ENCODE results near the gene ZNF761.
"Not testable (repeated sequence)": the region's sequence is repeated elsewhere in the genome, so short reads cannot be mapped to it uniquely, and the experiment has no call there.

The ZNF761 gene

DNA sequence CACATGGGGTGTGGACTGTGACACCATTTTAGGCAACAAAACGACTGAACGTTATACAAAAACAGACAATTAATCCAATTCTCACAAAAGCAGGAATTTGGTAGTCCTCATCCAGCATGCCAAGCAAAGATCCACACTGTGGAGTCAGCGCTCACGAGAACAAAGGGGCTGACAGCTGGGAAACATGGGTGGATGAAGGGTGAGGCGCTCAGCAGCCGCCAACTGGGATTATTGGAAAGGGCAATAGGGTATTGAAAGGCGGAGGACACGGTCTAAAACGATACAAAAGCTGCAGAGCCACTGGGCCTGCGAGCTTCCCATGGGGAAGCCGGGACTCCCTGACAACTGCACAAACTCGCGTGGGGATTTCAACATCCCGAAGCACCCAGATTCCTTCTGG lies 31.1 kb downstream of the ZNF761 start (continued):
- TF ChIP-seq, protein P1, sequence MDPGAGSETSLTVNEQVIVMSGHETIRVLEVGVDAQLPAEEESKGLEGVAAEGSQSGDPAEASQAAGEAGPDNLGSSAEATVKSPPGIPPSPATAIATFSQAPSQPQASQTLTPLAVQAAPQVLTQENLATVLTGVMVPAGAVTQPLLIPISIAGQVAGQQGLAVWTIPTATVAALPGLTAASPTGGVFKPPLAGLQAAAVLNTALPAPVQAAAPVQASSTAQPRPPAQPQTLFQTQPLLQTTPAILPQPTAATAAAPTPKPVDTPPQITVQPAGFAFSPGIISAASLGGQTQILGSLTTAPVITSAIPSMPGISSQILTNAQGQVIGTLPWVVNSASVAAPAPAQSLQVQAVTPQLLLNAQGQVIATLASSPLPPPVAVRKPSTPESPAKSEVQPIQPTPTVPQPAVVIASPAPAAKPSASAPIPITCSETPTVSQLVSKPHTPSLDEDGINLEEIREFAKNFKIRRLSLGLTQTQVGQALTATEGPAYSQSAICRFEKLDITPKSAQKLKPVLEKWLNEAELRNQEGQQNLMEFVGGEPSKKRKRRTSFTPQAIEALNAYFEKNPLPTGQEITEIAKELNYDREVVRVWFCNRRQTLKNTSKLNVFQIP (CRISPR knock-in tag; IDR thresholded peaks at IDR 0.05; ENCODE audit: borderline replicate concordance, low read depth): no peak
- TF ChIP-seq ZNF8 (CRISPR knock-in tag; IDR thresholded peaks at IDR 0.05) (no peak), RARB (CRISPR knock-in tag; IDR thresholded peaks at IDR 0.05) (no peak)
- TF ChIP-seq, protein P2, sequence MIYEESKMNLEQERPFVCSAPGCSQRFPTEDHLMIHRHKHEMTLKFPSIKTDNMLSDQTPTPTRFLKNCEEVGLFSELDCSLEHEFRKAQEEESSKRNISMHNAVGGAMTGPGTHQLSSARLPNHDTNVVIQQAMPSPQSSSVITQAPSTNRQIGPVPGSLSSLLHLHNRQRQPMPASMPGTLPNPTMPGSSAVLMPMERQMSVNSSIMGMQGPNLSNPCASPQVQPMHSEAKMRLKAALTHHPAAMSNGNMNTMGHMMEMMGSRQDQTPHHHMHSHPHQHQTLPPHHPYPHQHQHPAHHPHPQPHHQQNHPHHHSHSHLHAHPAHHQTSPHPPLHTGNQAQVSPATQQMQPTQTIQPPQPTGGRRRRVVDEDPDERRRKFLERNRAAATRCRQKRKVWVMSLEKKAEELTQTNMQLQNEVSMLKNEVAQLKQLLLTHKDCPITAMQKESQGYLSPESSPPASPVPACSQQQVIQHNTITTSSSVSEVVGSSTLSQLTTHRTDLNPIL (CRISPR knock-in tag; IDR thresholded peaks at IDR 0.05; ENCODE audit: low read depth): no peak

DNA sequence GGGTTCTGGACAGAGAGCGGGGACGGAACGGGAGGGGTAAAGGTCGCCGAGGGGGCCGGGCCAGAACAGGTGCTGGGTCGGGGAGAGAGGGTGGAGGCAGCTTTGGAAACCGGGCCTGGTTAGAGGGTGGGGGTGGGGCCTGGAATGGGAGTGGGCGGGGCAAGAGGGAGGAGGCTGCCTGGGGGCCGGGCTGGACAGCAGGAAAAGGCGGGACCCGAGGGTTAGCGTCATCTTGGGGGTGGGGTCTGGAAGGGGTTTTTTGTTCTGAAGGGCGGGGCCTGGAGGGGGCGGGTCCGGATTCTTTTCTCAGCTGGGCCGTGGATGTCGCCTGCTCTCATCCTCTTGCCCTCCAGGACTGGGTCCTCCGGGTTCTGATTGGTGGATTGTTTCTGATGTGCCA lies 31.5 kb downstream of the ZNF761 start:
- no peak for TF ChIP-seq ZFP30 (CRISPR knock-in tag; IDR thresholded peaks at IDR 0.05)
- no peak for ATAC-seq

DNA sequence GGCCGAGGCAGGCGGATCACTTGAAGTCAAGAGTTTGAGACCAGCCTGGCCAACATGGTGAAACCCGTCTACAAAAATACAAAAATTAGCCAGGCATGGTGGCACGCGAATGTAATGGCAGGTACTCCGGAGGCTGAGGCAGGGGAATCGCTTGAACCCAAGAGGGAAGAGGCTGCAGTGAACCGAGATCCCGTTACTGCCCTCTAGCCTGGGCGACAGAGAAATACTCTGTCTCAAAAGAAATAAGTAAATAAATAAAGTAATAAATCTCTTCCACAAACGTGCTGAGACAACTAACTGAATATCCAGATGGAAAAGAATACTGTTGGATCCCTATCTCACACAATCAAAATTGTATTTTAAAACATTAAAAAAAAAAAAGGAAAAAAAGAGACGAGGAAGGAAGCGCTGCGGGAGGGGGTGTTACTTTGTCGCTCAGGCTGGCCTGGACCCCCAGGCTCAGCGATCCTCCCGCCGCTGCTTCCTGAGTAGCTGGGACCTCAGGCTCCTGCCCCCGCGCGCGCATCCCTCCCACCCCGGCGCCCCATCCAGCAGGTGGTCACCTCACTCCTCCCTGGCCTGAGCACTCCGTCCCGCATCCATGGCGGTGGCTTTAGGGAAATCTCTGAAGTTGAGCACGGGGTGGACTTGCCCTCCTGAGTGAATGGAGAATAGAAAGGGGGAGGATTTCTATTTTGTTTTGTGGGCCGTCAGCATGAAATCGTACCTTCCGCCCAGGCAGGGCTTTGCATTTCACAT lies 35.1 kb downstream of the ZNF761 start:
- peak; percentile 51; the same call in 2 of the 3 replicates for ATAC-seq
- TF ChIP-seq SNAI2 (CRISPR knock-in tag; IDR thresholded peaks at IDR 0.05): no peak
- no peak for TF ChIP-seq ZNF8 (CRISPR knock-in tag; IDR thresholded peaks at IDR 0.05)
- TF ChIP-seq GLIS3 (CRISPR knock-in tag; IDR thresholded peaks at IDR 0.05): no peak
- TF ChIP-seq, protein P3, sequence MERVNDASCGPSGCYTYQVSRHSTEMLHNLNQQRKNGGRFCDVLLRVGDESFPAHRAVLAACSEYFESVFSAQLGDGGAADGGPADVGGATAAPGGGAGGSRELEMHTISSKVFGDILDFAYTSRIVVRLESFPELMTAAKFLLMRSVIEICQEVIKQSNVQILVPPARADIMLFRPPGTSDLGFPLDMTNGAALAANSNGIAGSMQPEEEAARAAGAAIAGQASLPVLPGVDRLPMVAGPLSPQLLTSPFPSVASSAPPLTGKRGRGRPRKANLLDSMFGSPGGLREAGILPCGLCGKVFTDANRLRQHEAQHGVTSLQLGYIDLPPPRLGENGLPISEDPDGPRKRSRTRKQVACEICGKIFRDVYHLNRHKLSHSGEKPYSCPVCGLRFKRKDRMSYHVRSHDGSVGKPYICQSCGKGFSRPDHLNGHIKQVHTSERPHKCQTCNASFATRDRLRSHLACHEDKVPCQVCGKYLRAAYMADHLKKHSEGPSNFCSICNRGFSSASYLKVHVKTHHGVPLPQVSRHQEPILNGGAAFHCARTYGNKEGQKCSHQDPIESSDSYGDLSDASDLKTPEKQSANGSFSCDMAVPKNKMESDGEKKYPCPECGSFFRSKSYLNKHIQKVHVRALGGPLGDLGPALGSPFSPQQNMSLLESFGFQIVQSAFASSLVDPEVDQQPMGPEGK (CRISPR knock-in tag; IDR thresholded peaks at IDR 0.05; ENCODE audit: borderline replicate concordance): no peak
- no peak for TF ChIP-seq CSDC2 (CRISPR knock-in tag; IDR thresholded peaks at IDR 0.05)
- no peak for TF ChIP-seq ZC3H10 (CRISPR knock-in tag; IDR thresholded peaks at IDR 0.05)
- TF ChIP-seq PPARA (CRISPR knock-in tag; IDR thresholded peaks at IDR 0.05; ENCODE audit: borderline replicate concordance): no peak
- TF ChIP-seq, protein P4, sequence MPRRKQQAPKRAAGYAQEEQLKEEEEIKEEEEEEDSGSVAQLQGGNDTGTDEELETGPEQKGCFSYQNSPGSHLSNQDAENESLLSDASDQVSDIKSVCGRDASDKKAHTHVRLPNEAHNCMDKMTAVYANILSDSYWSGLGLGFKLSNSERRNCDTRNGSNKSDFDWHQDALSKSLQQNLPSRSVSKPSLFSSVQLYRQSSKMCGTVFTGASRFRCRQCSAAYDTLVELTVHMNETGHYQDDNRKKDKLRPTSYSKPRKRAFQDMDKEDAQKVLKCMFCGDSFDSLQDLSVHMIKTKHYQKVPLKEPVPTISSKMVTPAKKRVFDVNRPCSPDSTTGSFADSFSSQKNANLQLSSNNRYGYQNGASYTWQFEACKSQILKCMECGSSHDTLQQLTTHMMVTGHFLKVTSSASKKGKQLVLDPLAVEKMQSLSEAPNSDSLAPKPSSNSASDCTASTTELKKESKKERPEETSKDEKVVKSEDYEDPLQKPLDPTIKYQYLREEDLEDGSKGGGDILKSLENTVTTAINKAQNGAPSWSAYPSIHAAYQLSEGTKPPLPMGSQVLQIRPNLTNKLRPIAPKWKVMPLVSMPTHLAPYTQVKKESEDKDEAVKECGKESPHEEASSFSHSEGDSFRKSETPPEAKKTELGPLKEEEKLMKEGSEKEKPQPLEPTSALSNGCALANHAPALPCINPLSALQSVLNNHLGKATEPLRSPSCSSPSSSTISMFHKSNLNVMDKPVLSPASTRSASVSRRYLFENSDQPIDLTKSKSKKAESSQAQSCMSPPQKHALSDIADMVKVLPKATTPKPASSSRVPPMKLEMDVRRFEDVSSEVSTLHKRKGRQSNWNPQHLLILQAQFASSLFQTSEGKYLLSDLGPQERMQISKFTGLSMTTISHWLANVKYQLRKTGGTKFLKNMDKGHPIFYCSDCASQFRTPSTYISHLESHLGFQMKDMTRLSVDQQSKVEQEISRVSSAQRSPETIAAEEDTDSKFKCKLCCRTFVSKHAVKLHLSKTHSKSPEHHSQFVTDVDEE (CRISPR knock-in tag; IDR thresholded peaks at IDR 0.05): no peak
- TF ChIP-seq RARB (CRISPR knock-in tag; IDR thresholded peaks at IDR 0.05): no peak
- TF ChIP-seq, protein P2 (CRISPR knock-in tag; IDR thresholded peaks at IDR 0.05; ENCODE audit: low read depth): no peak
- no peak for TF ChIP-seq OSR1 (CRISPR knock-in tag; IDR thresholded peaks at IDR 0.05)
- no peak for TF ChIP-seq ARNTL (CRISPR knock-in tag; IDR thresholded peaks at IDR 0.05; ENCODE audit: borderline replicate concordance, low read depth)
- no peak for TF ChIP-seq ZNF565 (CRISPR knock-in tag; conservative IDR thresholded peaks at IDR 0.05; ENCODE audit: low read depth)

DNA sequence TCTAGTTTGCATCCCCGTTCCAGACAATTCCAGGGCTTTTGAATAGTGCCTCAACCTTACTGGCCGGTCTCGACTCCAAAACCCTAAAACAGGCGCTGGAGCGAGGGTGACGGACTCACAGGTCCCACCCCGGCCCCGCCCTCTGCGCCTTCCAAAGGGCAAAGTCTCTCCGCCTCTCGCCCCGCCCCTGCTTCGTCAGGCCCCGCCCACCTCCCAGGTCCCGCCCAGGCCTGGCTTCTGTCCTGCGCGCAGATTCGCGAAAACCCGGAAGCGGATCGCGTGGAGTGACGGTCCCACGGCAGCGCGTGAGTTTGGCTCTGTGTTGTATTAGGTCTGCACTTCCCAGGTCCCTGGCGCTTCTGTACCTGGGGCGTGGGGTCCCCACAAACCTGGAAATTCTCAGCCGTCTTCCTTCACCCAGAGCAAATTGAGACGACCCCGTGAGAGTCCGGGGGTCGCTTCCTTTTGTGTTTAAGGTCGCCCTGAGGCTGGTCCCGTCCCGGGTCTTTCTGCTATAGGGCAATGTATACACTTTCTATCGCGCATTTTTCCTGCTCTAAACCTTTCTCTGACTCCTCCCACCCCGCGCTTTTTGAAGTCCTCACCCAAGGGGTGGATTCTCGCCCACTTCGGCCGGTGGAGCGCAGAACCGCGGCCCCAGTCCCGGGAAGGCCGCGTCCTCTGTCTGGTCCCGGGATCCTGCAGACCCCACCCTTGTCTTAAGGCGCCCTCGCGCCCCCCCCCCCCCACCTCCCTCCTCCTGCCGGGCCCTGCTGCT lies 35.9 kb downstream of the ZNF761 start, which contains the start of gene ZNF813:
TSS of gene ZNF813 (plus strand) at position 249 of the 778 bp plus-strand sequence. CDS start 16,090 bp downstream, outside the sequence.
- TF ChIP-seq, protein P1 (CRISPR knock-in tag; IDR thresholded peaks at IDR 0.05; ENCODE audit: borderline replicate concordance, low read depth): no peak
- TF ChIP-seq ARNTL (CRISPR knock-in tag; IDR thresholded peaks at IDR 0.05; ENCODE audit: borderline replicate concordance, low read depth): no peak
- TF ChIP-seq, protein P3 (CRISPR knock-in tag; IDR thresholded peaks at IDR 0.05; ENCODE audit: borderline replicate concordance): no peak
- ATAC-seq: peak; percentile 97

DNA sequence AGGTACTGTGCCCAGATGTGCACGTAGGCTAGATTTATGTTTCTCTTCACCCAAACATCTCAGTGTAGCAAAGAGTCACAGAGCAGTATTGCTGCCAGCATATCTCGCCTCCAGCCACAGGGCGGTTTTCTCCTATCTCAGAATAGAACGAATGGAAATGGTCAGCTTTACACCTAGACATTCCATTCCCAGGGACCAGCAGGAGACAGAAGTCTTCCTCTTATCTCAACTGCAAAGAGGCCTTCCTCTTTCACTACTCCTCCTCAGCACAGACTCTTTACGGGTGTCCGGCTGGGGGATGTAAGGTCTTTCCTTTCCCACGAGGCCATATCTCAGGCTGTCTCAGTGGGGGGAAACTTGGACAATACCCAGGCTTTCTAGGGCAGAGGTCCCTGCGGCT lies 36.8 kb downstream of the ZNF761 start:
- ATAC-seq: not testable (repeated sequence)

Data from SK-N-SH treated with all-trans-retinoic acid at 6 μM for 48 hours (cell line).